RCC 7860 (cell line): ENCODE data around the gene NR2F2.

Source experiments
- DNase-seq: peaks from one replicate; pipeline ENCODE4 v3.0.0-alpha.2; 2015; ENCODE audit warnings: low spot score
- FAIRE-seq: peaks from 2 replicates; lab custom pipeline; 2012; peaks lifted over from hg19 to GRCh38; lab: Jason Lieb, UNC

NR2F2 gene

DNA sequence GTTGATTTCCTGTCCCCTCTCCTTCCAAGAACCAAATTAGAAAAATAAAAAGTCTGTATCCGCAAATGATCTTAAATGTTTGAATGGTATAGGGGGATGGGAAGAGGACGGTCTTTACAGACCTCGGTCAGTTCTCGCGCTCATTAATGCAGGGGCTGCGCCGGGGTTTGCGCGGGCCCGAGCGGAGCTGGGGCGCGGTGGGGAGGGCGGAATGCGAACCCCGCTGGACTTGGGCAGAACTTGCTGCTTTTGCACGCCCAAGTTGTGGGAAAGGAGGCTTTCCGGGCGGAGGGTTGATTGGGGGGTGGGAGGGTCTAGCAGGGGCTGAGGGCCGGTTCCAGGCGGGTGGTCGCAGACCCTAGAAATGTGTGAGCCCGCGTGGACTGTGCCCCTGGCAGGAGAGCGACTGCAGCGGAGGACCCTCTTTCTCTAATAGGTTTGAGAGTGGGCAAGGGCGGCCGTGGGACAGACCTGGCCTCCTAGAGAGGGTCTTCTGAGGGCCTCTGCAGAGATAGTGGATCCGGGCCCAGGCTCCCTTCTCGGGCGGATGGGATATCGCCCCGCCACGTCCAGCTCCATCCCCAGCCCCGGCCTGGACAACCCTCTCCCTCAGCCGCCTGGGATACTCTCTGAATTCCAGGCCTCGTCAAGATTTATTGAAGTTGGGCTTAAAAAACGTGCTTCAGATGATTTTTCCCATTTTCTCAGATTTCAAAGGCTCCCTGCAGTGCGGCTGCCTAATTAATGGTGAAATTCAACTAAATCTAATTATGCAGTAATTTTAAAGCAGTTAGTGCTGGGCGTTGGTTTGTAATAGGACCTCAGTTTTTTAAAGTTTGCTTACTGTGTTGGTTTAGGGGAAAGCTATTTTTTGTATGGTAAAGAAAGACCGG lies 11.3 kb downstream of the NR2F2 start:
- DNase-seq (no peak), FAIRE-seq (no peak)

DNA sequence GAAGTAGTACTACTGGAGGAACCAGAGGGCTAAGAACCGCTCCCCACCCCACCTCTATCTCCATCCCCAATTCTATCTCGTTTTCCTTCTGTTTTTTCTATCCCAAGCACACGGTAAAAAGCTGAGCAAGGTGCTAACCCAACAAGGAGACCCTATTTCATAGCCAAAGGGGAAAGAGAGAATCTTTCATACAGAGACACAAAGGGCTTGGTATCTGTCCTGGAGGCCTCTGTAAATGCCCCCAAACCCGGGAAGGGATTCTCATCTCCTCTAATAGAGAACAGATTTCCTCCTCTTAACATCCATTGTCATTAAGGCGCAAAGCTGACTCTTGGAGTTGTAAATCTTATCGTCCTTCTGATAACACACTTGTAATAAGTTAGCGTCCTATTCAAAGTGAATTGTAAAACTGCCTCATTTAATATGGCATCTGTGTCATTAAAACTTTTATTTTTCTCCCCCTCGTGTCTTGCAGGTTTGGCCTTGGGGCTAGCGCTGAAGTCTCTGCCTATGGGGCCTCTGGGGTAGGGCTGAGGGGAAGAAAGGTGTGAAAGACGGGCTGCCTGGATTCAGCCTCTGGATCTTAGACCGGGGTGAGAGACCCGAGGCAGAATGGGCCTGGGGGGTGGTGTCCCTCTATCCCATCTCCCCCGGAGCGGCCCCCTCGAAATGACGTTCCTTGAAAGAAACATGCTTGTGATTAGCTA lies 12.1 kb downstream of the NR2F2 start:
- FAIRE-seq (no peak), DNase-seq (no peak)

DNA sequence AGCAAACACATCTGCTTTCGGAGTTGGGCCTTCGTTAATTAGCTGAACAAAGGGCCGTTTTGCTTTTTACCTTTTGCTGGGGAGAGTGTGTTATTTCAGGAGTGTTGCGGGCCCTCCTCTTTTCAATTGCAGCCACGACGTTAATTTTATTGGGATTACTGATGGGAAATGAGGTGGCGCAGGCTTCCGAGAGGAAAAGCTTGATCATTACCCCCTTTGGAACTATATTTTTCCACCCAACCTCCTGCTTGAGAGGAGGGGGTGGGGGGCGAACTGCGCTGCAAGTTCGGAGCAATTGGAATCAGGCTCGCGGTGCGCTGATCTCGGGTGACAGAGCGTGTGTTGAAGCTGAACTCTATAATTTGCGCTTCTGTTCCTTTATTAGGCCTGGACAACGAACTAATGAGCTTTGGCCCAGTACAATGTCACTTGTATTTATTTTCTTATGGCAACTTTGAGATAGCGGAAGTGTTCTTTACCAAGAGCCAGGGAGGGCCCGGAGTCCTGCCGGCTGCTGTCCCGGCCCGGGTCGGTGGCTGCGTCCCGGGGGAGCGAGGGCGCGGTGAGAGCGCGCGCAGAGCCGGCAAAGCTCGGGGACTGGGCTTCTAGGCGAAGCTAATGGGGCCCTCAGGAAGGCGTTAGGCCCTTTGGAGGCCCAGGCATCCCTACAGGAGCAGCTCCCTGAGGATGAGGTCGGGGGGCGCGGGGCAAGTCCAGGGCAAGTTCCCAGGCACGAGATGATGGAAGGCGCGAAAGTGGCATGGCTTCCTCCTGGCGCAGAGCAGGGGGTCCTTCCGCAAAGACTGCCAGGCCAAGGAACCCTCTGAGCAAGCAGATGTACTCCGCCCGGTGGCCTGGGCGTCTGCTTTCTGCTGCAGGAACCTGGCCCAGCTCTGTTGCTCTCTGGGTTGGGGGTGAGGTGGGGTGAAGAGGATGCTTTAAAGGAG lies 12.9 kb downstream of the NR2F2 start:
- no peak for DNase-seq
- FAIRE-seq, result no peak

DNA sequence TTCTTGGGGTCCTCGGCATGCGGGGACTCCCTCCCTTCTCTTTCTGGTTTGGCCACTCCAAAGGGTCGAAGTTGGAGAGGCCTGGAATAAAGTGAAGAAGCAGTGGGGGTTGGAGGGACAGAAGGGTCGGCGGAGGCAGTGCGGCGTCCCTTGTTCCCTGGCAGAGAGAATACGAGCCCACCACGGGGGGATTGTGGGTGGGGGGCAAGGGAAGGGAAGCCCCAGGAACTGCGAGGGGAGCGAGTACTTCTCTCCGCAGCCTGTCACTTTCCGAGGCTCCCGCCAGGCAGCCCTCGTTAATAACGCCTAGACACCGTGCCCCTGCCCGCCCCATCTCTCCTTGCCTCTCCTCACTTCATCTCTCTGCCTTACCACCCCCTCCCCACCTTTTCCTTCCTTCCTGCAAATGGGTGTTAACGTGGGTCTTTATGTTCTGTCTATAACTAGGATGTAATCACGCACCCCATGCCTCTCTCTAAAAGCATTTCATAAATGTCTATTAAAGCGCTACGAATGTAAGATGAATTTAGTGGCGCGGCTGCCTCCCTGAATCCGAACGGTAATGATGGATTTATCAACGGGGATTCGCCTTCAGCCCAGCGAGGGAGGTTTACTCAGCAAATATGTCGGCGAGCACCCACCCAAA lies 13.7 kb downstream of the NR2F2 start:
- DNase-seq (no peak), FAIRE-seq (no peak)

DNA sequence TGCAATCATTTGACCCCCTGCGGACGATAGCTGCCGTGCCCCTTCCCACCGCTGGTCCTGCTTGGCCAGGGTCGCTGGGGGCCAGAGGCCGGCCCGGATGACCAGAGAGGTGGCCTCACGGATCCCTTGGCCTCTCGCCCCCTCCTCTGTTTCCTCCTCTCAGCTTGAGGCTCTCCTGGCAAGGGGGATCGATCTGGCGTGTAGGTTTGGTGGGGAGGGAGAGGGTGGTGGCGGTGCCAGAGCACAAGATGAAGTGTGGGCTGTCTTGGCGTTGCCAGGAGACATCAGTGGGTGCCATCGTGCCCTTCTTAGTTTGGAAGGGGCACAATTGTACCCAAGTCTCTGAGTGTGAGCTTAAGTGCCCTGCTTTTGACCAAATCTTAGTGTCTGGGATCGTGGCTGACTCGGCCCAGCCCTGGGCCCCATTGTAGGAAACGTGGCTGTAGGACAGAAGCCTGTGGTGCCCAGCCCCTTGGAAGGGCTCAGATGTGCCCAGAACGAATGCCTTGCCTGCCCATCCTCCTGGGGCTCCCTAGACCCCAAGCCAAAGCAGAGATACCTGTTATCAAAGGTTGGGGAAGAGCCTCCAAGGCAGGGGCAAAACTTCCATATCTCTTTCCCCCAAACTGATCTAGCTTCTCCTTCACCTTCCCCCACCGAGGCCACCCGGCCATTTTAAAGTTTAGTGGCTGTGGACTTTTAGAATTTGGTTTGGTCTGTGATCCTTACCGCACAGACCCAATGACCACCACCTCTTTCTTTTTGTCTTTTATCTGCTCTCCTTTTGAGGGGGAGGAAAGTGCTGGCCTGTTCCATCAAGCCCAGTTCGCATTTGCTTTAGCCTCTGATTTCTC lies 14.4 kb downstream of the NR2F2 start:
- FAIRE-seq, result no peak

DNA sequence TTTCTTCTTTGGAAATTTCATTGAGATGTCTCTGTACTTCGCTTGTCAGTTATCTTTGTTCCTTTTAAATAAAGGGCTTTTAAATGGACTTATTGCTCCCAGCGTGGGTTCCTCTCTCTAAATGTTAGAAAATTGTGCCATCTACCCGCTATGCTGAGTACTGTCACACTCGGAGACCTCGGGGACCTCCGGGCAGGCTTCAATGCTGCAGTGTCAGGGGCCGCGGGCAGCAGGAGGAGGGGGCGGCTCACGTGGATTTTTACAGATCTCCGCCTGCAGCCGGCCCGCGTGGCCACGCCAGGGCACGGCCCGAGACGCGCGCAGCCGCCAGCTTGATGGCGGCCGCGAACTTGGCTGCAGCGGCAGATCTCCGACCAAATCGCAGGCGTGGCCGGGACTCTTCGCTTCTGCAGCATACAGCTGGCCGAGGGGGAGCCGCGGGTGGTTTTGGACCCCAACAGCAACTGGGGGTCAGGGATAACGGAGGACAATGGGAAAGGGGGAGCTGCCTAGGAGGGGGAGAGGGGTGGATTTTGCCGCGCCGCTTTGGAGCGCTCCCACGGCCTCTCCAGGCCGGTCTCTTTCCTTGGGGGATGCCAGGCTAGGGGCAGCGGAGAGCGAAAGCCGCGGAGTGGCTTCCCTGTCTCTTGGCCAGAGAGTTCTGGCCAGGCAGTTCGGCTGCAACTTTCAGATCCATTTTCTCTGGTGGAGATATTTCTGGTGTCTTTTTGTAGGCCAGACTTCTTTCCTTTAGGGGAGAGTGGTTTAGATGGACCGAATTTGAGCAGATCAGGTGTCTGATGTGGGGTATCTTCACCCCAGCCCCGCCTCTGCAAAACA lies 15.3 kb downstream of the NR2F2 start:
- FAIRE-seq (peak; percentile 33), DNase-seq (peak; percentile 65)

More for the DNA sequence above, 14.4 kb downstream of the NR2F2 start:
- DNase-seq, result no peak

DNA sequence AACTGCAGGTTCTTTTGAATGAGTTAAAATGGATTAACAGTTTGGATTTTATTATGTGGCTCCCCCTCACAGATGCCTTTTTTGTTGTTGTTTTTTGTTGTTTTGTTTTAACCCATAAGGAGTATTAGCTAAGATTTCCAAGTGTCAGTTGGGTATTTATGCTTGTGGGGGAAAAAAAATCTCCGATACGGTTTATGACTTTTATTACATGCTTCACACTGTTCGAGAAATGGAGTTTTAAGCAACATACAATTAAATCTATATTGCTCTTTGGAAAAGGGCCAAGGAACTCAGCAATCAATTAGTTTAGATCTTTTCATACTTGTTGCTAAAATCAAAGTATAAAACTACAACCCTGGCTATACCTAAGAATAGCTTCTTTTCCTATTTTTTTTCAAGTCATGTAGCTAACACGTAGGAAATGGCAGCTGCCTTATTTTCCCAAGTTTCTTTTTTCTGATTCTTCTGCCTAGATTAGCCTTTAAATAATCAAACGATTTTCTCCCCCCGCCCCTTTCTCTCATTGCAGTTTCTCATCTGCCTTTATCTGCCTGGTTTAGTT lies 16.0 kb downstream of the NR2F2 start:
- DNase-seq, result no peak
- no peak for FAIRE-seq

DNA sequence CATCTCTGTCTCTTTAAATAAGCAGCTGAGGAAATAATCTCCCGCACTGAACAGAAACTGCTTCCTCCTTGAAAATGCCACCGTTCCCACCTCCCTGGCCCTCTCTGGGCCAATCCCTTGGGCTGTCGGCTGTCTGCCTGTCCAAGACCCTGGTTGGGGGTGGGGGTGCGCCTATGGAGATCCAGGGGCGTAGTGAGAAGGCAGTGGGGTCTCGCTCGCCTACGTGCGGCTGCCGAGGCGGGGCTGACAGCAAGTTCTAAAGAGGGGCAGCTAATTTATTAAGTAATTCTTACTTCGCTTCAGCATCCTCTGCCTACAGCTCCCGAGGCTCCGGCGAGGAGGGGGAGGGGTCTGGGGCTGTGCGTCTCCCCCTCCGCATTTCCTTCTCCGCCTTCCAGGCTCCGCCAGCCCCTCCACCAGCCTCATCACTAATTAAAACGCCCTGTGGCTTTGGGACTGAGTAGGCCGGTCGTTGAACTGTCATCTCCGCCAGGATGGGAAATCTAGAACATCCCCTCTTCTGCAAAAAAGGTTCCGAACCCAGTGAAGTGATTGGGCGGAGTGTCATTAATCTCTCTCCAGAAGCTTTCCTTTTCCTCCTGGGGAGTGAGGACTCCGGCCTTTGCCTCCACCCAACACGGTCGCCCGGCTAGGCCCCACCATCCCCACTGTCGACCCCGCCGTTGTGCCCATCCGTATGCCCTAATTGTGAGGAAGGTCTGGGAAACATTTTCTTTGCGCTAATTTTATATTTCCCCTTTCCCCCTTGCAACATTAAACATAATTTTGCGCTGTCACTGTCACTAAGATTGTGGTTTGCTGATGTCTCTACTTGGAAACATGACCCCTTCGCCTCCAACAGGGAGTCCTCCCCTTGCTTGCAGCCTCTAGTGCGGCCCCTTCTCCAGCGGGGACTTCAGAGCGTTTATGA lies 16.9 kb downstream of the NR2F2 start:
- no peak for DNase-seq
- FAIRE-seq, result peak; percentile 24

DNA sequence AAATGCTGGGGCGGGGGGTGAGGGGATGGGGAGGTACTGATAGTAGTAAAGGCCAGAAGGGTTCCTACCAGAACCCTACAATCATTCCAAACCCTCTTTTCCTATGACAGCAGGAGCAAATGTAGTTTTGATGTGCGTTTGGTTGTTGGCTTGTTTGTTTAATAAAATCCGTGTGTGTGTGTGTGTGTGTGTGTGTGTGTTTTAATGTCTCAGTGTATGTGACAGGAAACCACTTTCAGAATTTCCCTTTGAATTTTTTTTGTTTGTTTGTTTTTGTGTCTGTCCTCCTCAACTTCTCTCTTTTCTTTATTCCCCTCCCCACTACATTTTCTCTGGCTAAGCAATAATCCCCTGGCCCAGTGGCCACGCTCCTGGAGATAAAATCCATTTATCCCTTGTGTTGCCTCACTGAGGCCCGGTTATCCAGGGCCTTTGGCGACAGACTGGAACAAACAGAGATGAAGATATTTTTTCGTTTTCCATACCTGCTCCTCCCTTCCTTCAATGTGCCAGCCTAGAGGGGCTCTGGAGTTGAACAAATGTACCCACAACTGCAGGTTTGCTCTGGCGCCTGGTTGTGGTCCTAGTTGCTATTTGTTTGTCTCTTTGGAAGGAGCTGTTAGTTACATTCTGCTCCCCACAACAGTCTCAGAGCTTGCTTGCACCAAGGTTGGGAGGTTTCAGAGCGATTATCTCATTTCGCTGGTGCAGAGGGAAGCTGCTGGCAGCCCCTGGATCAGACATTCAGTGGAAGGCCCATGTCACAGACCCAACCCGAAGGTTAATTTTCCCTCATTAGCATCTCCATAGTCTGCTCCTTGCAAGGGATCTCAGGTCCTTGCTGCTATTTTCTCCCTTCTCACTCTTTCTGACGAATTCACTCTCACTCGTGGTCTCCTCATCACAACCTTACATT lies 17.9 kb downstream of the NR2F2 start:
- FAIRE-seq (no peak), DNase-seq (no peak)

DNA sequence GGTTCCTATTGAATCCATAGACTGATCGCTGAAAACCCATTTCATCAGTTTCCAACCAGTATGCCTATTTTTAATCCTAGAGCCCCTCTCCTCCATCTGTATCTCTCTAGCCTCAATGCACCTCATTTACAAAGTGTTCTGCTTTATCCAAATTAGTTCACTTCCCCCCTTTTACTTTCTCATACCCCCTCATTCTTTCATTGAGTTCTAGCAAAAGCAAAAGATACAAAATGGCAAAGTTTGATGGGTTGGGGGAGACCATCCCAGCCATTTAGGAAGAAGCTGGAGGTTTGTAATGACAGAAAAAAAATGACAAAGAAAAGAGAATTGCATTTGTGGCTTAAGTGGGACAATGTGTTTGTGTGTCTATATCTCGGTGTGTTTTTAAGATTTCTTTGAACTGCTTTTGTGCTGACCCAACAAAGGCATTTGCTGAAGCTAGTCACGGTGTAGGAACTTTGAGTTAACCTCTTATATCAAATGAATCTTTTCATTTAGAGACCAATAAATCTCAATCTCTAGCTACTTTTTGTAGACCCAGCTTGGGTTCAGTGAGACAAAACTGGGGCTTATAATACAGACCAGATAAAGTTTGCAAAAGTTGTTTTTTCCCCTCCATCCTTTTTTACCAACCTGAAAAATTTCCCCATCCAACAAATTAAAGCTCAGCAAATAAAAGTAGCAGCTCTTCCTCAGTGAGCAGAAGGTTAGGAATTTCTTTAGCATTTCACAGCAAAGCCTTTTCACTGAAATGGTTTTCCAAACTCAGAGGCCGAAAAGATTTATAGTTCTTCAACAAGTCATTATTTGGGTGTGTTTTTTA lies 18.7 kb downstream of the NR2F2 start:
- no peak for DNase-seq
- no peak for FAIRE-seq

DNA sequence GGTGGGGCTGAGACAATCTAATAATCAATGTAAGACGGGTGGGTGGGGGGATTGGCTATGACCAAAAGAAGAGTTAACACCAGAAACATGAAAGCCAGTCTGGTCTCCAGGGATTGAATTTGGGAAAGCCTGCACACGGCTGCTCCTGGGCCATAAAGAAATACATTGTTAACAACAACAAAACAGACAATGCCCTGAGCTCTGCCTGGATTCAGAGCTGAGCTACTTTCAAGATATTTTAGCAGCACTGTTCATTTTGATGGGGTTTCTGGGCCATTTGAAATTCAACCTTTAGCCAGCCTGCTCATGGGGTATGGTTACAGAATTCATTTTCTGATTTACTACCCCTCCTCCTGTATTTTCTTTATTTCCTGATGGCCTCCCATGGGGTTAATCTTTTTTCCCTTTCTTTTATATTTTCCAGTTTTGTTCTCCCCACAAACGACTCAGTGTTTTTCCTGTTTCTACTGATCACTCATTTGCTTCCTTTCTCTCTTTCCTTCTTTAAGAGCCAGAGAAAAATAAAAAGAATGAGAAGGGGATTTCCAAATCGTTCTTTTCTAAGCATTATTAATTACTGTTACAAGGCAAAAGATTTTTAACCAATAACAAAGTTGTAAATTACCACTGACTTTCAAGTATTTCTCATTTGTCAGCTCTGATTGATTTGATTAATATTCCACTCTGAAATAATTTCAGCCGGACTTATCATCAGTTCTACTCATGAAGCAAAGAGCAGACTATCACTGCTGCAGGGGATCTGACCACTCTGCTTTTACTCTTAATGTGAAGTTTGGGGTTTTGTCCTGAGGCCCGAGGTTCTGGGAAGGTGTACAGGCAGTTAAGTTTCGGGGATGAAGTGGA lies 19.6 kb downstream of the NR2F2 start:
- FAIRE-seq (no peak), DNase-seq (no peak)

DNA sequence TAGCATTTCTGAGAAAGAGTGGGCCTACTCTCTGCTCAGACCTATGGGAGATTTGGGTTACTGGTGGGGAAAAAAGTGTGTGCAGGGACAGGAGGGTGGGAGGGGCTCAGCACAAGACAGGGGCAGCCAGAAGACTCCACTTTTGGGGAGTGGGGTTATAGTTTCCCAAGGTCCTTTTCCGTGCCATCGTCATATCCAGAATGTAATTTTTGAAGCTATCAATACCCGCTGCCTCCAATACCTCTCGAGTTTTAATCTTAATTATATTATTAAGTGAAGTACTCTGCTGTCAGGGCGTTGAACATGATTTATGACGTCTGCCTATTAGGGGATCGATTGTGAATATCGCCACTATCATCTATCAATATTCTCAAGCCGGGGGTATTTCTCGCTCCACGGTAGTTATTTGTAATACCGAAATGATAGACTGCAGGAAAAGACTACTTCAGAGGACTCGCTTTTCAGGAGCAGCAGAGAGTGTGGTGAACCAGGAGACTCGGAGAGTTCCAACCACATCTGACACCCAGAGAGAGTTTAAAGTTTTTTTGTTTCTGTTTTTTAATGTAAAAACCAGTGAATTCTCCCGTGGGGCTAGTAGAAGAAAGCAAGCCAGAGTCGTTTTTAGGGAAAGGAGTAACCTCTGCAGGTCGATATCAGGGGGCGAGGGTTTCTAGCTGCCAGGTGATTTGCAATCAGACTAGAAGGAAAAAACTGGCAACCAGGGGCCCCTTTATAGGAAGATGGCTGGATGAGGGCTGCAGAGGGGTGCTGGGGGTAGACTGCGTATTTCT lies 20.6 kb downstream of the NR2F2 start:
- FAIRE-seq (no peak), DNase-seq (no peak)

DNA sequence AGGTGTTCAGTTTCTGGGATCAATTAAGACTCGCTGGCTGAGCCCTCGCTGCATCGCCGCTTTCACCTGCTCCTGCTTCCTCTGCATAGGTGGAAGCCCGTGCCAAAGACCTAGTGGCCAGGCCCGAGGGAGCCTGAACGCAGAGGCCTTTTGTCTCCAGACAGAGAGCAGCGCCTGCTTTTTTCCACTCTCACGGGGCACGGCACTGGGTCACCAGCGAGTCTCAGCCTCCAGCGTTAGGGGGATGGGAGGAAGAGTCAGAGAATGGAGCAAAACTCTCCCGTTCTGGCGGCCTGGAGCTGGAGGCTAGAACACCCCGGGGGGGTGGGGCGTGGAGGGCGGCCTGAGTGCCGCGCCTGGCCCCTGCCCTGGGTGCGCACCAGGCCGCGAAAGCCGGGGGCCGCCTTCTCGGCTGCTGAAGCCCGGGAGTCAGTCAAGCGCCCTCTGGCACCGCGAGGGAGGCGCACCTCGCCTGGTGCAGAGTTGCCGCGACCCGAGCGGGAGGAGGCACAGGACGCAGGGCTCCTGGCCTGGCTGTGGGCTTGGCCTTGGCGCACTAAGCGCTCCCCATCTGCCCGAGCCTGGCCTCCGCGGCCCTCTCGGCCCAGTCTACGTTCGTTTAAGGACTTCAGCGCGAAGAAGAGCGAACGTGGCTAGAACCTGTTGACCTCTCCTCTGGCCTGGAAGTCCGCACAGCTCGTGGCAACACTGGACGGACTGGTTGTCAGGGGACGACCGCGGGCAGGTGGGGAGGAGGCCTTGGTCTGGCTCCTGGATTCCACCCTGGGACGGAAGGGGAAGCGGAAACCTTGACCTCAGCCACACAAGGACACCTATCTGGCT lies 21.5 kb downstream of the NR2F2 start:
- DNase-seq, result no peak
- no peak for FAIRE-seq
